HG03064 (cell line): ENCODE data around the gene MSN.

Experiments used
- ATAC-seq: cut with Tn5 transposase; IDR thresholded peaks from one replicate; pipeline ENCODE4 v1.9.1; 2021; ENCODE audit warnings: low read depth; ENCODE audit not compliant: unreplicated experiment

The MSN gene

DNA sequence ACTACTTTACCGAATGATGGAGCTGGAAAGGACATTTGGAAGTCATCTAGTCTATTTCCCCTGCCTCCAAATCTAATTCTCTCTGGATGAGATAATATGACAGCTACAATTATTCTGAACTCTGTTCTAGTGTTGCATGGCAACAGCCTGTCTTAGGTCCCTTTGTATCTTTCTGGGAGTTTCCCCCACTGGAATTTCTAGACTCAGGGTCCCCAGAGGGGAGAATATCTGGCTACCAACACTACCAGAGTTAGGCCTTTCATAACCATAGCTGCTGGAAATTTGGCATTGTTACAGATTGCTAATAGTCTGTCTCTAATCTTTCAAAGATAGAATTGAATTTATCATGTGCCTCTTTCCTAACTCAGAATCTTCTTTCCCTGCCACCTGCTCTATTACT, 4.5 kb downstream of the MSN start:
- ATAC-seq, result no peak

DNA sequence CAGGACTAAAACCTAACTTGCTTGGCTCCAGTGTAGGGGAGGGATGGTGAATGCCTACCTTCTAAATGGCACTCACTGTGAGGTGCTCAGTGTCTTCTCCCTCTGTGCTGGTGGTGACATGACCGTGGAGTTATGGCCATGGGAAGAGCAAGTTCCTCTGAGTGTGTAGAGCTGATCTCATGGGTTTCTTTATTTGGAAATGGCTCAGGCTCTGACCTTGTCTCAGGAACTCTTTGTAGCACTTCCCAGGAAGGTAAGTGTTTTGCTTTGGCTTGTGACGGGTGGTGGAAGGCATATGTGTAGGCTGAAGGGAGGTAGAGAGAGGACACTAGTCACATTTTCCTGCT, 6.4 kb downstream of the MSN start:
- ATAC-seq, result no peak

DNA sequence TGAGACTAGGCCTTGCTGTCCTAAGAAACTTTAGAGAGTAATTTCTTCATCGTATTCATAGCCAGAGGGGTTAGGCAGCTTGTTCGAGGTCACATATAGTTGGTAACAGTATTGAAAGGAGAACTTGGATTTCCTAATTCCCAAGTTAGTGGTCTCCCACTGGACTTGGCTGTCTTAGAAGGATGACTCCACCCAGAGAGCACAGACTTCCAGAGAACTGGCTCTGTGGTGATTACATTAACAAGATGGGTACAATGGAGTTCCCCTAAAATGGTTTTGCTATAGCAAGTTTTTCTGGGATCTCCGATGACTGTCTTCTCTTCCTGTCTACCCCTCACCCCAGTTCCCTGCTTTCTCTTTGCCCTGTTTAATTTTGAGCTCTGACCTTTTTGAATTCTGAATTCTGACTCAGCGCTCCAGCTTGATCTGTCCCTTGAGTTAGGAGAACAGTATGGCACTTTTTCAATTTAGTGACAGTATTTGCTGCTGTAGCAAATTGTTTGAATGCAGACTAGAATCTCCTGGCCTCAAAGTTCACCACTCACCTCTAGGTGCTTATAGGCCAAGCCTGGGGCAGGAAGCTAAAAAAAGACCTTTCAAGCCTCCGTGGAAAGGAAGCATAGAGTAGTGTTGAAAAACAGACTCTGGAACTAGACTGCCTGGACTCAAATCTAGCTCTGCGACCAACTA, 6.9 kb downstream of the MSN start:
- no peak for ATAC-seq

DNA sequence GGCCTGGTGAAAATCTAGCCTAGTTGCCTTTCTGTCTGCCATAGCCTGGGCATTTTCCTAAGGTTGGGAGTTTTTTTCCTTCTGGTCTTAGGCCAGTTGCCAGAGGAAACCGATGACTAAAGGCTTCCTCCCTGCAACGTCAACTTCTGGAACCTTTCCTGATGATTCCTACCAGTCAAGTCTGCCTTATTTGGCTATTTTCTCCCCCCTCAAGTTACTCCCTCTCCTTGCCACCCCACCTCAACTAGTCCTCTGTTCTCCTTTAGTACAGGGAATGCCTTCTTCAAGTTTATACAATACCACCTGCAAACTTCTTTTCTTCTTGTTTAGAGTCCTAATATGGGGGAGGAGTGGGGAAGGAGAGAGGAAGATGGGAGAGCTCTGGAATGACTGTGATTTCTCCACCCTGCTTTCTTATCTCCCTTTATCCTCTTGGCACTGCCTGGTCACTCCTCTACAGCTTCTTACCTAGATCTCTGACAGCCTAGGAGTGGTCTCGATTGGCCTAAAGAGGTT, 10.6 kb downstream of the MSN start:
- ATAC-seq, result no peak

DNA sequence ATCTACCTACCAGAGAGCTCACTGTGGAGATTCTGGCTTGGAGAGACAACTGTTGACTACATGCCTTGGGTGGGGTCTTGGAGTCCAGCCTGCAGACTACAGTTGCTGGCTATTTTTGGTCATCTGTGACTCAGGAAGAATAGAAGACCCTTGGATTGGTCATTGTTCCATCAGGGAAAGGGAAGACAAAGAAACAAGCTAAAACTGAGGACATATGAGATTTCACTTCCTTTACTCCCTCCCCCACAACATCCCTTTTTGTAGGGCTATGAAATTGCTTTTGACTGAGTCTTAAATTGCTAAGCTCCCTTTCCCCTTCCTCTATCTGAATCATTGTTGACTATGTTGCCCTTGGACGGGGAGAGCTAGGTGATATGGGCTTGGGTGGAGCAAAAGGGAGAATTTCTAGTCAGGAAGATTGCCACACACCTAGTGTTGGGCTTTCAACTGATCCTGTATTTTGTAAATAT, 11.7 kb downstream of the MSN start:
- ATAC-seq, result no peak

DNA sequence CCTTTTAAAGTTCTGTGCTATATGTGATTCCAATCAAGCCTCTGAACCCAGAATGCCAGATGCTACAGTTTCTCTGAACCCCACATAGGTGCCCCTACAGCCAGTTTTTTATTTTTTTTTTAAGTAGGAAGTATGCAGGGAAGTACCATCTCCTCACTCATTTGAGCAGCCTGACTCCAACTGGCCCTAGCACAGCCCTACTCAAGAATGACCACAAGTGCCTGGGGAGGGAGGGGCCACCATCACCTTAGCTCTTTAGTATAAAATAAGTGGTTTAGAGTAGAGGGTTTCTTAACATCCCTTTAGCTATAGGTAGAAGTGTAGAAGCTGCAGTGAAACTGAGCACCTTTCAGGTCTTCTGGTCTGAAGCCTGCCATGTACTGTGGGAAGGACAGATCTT, 14.4 kb downstream of the MSN start:
- ATAC-seq, result no peak

DNA sequence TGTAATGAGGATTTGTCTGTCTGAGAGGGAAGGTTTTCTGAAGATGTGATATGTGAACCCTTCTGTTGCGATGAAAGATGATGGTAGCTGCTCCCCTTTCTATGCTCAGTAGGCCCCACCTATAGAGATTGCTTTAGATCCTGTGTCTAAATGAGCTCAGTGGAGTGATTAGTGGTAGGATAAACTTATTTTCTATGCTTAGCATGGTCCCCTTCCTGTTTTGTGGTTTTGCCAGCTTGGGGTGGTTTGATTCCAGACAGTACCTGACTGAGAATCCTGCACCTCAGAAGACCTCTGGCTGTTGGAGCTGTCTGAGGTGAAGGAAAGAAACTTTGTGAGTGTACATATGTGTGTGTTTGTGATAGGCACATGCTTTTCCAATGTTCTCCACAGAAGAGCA, 17.7 kb downstream of the MSN start:
- ATAC-seq, result no peak

DNA sequence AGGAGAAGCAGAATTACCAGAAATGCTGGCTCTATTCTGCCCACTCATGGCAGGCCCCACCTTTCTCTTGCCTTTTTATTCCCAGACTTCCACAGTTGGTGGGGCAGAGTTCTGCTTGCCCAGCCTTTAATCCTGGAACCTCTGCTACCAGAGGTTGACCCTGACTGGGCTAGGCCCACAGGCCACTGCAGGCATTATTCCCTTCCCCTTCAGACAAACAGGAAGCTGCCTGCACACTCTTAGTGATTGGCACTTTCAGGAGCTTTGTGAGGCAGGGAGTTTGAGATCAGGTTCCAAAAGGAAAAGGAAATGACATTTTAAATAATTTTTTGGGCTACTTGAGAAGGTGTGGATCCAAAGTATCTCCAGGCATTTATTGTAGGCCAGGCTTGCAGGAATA, 18.8 kb downstream of the MSN start:
- no peak for ATAC-seq

DNA sequence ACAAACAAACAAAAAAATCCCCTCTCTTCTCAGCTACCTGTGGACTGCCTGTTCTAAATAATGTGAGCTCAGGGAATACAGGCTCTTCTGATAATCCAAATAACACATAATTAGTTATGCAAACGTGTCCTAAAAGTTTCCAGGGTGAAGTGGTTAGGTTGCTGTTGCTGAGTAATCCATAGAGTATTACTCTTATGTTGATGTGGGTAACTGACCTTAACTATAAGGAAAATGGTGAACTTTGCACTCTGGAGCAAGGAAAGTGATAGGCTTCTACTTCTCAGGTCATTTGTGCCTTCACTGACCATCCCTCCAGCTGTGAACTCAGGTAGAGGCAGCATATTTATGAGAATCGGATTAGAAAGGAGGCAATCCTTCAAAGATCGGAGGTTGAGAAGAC, 19.9 kb downstream of the MSN start:
- no peak for ATAC-seq

DNA sequence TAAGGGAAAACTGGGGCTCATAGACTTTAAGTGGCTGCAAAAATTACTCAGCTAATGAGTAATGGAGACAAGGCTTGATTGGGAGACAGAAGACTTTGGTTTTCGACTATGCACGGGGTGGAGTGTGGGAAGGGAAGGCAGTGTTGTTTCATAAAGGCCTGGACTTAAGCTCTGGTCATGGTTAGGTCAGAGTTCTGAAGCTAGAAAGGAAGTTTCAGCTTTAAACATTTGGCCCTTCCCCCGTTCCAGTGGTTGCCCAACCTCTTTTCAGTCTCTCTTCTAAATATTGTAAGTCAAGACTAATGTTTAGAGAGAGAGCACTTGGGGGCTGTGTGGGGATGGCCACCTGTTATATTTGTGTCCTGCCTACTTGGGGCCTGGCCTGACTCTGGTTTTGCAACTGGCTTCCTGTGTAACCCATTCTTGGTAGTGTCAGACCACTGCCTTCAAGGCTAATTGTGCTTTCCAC, 21.0 kb downstream of the MSN start:
- peak; percentile 87 for ATAC-seq

DNA sequence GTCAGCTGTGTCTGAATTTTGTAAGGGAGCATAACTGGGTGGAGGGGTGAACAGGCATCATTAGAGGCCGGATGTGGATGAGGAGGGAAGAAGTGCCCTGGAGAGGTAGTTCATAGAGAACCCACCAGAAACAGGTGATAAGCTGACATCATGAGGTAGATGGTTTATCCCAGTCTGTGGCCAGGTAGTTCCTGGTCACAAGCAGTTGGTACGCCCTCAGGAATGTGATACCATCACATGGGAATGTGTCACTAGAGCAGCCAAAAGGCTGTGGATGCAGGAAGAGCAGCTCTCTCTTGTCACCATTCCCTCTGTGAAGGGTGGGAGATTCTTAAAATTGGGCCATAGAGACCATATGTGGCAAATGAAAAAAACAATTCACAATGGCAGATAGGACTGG, 21.9 kb downstream of the MSN start:
- ATAC-seq, result no peak

DNA sequence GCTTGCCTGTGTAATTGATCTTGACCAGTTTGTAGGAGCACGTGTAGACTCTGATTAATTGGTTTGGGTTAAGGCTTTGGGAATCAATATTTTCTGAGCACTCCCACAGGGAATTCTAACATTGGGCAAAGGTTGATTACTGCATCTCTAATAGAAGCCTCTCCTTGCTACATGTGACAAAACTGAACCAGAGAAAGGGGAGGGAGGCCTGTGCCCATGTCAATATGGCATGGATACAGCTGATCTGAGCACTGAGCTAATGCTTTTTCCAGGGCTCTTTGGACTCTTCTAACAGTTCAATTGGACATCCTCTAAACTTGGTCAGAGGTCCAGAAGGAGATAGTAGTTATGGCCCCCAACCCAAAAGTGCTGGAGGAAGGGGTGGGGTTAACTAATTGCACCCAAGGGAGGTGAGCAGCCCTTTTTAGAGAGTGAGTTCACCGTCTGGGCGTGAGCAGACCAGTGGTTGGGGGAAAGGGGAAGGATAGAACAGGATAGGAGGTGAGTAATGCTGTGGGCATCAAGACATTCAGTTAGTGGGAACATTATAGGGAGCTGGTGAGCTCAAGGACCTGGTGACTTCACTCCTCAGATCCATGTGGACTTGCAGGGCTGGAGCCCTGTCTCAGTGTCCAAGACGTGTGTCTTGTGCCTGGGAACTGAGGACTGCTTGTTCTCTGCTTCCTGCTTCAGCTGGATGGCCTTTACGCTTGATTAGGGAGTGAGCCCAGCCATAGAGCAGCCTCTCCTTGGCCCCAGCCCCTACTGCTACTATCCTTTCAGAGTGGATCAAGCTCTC, 22.8 kb downstream of the MSN start:
- ATAC-seq, result no peak

DNA sequence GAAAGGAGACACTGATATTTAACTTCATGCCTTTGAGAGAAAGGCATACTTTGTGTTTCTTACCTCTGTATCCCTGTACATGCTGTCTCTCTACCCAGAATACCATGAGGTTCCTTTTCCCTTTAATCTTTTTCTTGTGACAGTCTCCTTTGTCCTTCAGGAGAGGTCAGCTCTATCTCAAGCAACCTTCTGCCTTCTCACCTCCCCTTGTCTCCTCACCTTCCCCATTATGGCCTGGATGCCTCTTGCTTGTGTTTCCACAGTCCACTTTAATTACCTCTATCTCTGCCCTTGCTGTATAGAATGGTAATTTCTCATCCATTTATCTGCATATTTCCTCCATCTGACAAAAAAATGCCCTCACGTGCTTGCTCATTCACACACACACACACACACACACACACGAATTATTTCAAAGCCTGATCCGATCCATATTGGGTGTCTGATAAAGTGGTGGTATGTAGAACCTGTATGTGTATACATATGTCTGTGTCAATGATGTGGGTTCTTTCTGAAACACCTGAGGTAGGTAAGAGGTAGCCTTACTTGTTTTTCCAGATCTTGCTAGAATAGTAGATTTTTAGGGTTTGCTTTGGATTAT, 28.5 kb downstream of the MSN start:
- no peak for ATAC-seq

DNA sequence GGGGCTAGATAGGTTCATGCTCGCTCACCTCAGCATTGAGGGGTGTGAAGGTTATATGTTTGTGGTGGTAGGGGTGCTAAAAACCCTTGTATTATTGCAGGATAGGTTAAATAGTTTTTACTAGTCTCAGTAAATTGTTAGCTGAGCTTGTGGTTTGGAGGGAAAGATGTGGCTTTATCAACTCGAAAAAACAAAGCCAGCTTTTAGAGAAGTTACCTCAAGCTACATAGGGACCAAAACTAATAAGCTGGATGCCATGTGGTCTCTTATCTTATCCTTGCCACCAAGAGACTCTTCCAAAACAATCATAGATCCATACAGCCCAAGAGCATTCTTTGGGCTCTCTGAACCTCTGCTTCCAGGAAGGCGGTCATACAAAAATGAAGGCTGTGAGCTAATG, 29.2 kb downstream of the MSN start:
- ATAC-seq, result no peak

DNA sequence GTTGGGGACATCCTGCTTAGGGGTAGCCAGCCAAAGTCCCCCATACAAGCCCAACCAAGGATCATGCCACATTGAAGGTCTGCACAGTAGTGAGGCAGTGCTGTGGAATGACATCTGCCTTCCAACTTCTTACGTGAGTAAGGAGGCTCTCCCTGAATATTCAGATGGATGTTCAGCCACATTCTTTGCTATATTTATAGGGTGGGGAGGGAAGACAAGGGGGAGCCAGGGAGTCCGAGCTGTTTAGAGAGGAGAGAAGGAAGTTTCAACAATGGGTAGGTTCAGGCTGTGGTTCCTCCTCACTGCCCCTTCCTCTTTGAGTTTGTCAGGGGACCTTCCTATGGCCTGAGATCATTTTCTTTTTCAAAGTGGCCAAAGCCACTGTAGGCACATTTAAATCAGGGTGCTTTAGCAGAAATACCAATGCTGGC, 29.8 kb downstream of the MSN start:
- no peak for ATAC-seq

DNA sequence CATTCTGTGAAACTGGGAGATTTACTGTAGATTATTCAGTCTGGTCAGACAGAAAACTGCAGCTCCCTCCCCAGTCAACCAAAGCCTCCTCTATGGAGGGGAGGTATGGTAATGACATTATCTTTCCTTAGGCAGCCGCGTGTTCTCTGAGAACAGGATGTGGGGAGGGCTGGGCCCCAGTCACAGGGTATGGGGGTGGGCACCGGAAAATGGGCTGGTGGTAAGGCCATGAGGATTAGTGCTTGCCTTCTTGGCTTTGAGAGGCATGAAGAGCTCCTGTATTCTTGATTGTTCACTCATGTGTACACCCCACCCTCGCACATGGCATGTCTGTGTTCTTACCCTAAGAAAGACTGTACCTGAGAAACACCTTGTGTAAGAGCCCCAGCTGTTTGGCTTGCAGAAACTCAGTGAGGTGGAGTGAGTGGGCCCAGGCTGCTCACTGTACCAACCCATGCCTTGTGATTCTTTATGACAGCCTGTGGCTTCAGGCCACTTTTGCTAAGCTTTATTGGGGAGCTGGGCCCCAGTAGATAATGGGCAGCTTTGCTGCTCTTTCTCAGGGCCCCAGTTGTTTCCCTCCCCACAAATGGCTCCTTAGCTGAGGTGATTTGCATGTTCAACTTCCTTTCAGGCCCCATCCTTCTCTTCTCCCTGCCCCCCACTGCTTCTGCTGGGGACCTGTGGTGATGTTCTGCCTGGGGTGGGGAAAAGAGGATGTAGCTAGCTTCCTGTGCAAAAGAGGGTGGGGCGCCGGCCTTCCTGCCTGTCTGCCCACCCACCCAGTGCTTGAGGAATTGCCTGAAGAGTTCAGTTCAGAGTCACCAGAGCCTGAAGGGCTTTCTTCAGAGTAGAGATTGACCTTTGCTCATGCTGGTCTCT, 30.7 kb downstream of the MSN start:
- ATAC-seq, result peak; percentile 59

DNA sequence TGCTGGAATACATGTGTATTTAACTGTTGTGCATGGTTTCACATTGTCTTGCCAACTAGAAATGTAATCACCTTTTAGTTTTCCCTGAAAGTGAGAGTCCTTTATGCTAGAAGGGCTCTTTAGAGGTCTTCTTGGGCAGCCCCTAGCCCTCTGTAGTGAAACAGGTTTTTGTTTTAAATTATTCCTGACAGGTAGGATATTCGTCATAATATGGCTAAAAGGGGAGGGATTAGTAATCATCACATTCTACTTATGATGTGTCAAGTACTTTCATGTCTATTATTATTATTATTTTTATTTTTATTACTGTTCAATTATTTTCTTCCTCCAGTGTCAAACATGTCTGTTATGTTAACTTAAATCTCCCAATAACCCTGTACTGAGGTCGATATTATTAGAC, 35.5 kb downstream of the MSN start:
- no peak for ATAC-seq

DNA sequence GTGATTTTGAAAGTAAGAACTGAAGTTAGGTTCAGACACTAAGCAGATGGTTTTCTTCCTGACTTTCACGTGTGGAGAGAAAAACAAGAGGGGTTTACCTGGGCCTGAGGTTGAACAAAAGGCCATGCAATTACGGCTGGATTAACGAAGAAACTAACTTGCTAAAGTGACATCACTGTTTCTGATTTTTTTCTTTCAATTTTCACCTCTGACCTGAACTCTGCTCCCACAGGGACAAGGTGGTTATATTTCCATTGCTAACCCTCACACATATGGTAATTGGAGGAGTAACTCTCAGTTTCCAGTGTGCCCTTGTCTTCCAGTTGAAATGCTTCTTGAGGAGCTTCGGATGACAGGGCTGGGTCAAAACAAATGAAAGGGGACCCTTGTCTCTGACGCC, 38.0 kb downstream of the MSN start:
- no peak for ATAC-seq

DNA sequence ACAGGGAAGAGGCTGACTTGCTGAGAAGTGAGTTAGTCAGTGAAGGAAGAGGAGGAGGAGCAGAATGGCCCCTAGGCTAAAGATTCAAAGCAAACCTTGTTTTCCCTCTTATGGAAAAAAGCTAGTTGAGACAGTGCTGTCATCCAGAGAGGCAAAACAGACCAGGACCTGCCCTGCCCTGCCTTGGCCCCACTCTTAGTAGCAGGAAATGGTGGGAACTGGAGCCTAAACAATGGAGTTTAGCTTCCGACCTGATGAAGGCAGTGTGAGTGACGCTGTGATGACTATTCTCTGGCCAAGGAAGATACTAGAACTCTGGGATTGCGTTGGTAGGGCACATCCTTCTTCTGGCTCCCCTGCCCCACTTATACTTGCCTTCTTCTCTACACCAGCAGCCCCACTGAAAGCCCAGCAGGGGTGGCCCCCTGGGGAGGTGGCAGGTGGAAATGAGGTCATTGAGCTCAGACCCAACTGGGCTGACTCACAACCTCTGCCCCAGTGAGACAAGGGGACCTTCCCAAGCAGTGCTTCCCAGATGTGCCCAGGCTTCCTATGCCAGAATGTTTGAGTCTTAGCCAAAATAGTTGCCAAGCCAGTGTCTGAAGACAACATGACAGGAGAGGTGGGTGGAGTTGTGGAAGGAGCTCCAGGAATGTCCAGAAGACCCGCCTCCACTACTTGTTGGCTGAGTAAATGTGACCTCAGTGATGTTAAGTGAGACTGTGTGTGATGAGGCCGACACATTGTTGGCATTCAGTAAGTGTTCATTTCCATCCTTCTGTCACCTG, 38.8 kb downstream of the MSN start:
- ATAC-seq, result no peak

DNA sequence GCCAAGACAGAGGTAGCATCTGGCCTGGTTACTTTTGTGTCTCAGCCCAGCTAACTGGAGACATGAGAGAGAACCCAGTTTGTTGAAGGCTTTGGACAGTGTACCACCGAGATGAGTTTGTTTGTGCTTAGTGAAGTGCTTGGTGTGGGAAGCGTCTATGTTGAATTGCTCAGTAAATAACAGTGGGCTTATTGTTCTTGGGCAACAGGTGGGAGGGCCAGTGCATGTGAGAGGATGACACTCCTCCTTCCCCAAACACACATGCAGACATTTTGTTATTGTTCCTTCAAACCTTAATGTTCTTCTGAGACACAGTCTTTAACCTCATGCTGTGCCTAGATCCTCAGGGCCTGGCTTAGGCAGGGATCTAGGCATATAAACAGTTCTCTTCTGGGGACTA, 39.7 kb downstream of the MSN start:
- no peak for ATAC-seq
